Left hindlimb (tissue), 1 donor: ENCODE measurements around the gene KIF12.

Experiments used
- DNase-seq: peaks from one replicate; pipeline ENCODE4 v3.0.0-alpha.2; 2018

Gene KIF12

DNA sequence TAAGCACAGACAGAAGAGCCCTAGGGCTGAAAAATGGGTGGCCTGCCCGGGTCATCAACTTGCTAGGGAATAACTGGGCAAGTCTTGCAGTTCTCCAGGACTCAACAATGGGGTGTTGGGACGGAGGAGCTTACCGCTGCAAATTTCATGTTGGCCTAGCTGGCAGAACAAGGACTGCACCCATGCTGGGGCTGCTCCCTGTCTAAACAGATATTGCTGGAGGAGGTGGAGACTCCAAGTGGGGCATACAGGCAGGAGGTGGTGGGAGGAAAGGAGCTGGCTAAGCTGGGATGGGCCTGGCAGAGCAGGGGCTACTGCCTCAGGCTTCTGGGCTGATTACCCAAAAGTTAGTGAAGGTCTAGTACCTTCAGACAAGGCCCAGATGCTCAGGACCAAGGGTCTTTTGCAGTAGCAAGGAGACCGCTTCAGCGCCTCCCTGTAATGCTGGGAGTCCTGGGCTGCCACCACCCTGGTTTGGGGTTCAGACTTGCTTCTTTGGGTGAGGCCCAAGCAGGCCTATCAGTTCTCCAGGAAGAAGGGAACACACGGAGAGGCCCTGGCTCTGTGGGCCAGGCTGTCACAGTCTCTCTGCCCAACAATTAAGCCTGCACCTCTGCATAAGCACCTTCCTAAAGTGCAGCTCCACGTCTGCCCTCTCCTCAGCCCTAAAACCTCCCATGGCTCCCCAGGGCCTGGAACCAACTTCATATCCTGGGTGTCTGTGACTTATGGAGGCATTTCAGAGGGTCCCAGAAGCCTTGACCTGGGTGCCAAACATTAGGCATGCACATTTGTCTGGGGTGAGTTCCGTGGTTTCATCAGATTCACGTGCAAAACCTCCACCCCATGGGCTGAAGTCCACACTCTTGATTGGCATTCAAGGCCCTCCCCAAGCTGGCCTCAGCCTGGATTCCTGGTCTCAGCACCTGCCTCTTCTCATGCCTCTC lies 24.2 kb upstream of the KIF12 start:
- DNase-seq, result no peak

DNA sequence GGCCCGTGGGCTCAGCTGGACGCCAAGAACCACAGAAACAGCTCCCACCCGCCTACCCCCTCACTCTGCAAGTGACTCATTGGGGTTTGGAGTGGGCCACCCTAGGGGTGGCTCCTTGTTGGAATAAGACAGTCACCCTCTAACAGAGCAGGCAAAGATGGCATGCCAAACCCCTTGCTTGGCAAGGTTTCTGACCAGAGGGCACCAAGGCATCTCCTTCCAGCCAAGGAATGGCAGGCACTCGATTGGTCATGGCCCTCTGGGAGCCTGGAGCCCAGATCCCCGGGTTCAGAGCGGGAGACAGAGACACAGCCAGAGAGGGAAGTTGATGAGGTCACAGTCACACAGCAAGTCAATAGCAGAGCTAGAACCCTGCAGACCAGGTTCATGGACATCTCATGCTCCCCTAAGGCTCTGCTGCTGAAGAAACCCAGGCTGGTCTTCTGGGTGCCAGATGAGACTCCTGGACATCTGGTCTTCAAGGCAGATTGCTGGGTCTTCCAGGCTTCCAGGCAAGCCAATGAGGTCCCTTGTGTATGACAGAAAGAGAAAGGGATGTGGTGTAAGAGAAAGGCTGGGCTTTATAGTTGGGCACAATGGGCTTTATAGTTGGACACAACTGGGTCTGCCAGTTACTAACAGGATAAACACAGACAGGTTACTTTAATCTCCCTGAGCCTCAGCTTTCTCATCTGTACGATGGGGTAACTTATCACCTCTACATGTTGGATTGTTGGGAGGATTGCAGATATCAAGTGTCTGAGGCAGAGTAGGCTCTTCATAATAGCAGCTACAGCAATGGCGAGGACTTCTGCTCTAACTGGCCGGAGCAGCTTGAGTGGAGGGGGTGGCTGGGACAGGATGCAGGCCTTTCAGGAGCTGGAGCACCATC lies 23.3 kb upstream of the KIF12 start:
- no peak for DNase-seq

GRCh38 chr9:114121227-114122135 lies 22.4 kb upstream of the KIF12 start:
- DNase-seq, result no peak

DNA sequence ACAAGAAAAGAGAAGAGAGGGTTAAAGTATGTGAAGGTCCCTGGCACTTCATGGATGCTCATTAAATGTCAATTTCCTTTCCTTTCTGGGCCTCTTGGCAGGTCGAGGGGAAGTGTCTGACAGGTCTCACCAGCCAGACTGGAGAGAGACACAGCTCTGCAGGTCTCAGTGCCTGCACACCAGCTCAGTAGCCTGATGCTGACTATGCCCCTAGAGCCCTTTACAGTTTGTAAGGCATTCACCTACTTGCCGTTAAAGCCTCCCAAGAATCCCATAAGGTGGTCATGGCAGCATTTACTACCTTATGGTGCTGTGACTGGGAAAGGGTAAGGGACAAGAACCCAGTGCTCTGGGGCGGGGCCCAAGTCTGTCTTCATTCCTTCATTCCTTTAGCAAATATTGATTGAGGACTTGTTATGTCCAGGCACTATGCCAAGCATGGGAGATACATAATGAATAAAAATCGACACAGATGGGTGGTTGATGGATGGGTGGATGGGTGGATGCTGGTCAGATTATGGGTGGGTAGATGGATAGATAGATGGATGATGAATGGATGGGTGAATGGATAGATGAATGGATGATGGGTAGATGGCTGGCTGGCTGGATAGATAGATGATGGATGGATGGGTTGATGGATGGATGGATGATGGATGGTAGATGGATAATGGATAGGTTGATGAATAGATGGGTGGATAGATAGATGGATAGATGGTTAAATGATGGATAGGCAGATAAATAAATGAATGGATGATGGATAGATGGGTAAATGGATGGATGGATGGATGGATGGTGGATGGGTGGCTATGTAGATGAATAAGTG lies 21.3 kb upstream of the KIF12 start:
- no peak for DNase-seq

- no peak for DNase-seq
Measured at GRCh38 chr9:114119242-114120191, 20.4 kb upstream of the KIF12 start.

- DNase-seq, result peak; percentile 78
Measured at GRCh38 chr9:114117996-114118830, 19.1 kb upstream of the KIF12 start.

GRCh38 chr9:114117614-114117995 lies 18.5 kb upstream of the KIF12 start:
- DNase-seq, result no peak

DNA sequence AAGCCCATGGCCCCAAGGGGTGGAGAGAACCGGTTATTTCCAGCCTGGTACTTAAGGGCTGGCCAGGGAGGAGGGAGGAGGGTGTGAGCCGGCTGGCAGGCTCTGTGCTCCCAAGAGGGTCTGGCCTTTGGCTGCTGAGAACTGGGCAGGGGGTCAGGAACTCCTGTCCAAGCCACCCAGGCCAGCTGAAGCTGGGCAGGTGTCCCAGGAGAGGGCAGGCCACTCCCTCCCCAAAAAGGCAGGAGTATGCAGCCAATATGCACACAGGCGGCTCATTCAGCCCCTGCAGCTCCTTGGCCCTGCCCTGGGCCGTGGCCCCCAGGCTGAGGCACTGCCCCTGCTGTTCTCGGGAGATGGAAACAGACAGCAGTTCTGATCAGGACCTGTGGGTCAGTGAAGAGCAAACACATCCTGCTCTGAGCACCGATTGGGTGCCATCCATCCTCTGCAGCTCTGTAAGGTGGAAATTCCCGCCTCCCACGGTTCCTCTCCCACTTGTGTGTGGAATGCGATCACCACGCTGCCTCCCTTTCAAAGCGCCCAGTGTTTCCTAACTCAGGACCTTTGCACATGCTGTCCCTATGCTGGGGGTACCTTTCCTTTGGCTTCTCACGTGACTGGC lies 17.1 kb upstream of the KIF12 start:
- DNase-seq, result peak; percentile 69

DNA sequence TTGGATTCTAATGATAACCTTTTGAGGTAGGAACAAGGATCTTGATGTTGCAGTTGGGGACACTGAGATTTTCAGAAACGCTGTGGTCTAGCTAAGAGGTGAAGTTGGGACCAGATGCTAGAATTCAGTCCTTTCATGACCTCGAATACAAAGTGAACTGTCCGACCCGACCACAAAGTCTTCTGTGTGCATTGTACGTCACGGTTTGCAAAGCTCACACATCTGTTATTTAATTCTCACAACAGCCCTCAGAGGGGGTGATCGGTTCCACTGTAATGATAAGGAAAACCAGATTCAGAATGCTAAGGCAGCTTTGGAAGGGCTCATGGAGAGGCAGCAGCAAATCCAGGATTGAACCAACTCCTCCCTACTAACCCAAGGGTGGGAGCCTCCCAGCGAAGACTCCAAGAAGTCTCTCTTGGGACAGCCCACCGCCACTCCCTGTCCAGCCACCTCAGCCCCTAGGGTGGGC lies 16.6 kb upstream of the KIF12 start:
- DNase-seq, result no peak

DNA sequence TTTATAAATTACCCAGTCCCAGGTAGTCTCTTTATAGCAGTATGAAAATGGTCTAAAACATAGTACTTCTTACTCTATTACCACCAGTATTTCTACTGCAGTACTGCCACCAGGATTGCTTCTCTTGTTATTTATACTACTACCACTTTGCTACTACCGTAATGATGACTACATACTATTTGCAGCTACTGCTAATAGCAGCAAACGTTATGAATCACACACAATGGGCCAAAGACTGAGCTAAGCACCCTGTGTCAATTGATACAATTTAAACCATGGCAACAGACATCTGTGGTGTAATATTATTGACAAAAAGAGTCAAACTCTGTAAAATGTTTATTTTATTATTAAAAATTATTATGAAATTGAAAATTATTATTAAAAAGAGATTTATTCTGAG lies 15.3 kb upstream of the KIF12 start:
- no peak for DNase-seq

- DNase-seq, result peak; percentile 36
Measured at GRCh38 chr9:114112778-114113584, 13.9 kb upstream of the KIF12 start.

GRCh38 chr9:114112325-114112724 lies 13.2 kb upstream of the KIF12 start:
- DNase-seq, result peak; percentile 27

GRCh38 chr9:114110180-114110579 lies 11.1 kb upstream of the KIF12 start:
- DNase-seq, result no peak

GRCh38 chr9:114109124-114109523 lies 10.0 kb upstream of the KIF12 start:
- peak; percentile 13 for DNase-seq

GRCh38 chr9:114108016-114108833 lies 9.1 kb upstream of the KIF12 start:
- DNase-seq, result peak; percentile 87

GRCh38 chr9:114107286-114108001 lies 8.4 kb upstream of the KIF12 start:
- no peak for DNase-seq
